ENCODE data around the gene KLK4. TPM values are rescaled to one million over a fixed set of nuclear protein-coding genes. Genes with fewer than 3 reads are reported as not detected.

Gene KLK4
- total RNA-seq, 1 experiment from 2014 or later, result 0.70 TPM

DNA sequence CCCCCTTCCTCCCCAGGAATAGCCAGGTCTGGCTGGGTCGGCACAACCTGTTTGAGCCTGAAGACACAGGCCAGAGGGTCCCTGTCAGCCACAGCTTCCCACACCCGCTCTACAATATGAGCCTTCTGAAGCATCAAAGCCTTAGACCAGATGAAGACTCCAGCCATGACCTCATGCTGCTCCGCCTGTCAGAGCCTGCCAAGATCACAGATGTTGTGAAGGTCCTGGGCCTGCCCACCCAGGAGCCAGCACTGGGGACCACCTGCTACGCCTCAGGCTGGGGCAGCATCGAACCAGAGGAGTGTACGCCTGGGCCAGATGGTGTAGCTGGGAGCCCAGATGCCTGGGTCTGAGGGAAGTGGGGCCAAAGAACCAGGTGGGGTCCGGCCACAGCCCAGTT, 34.7 kb downstream of the KLK4 start:
- Mint-ChIP-seq H3K27me3 (ENCODE audit: low read depth) (peaks cover 32% of the 10 kb centered on the region), H3K9me3 (peaks cover 5% of the 10 kb centered on the region; the same call in 1 of the 2 replicates), H3K4me3 (no peak overlapping the region), H3K36me3 (no peaks in the 10 kb centered on the region), H3K27ac (no peak overlapping the region), H3K4me1 (peaks cover 3% of the 10 kb centered on the region; the same call in 1 of the 2 replicates)
- CTCF ChIA-PET, result interaction anchor here (0.6 to 1.8 kb wide), 2 partner anchors 20 to 45 kb away, joined by 5 to 6 read pairs; no protein-coding TSS in a partner anchor
- no peak for ATAC-seq
- TF ChIP-seq, protein P1, sequence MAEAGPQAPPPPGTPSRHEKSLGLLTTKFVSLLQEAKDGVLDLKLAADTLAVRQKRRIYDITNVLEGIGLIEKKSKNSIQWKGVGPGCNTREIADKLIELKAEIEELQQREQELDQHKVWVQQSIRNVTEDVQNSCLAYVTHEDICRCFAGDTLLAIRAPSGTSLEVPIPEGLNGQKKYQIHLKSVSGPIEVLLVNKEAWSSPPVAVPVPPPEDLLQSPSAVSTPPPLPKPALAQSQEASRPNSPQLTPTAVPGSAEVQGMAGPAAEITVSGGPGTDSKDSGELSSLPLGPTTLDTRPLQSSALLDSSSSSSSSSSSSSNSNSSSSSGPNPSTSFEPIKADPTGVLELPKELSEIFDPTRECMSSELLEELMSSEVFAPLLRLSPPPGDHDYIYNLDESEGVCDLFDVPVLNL (CRISPR knock-in tag; IDR thresholded peaks at IDR 0.05; ENCODE audit: borderline replicate concordance, low read depth), result no peak
- TF ChIP-seq, protein P2, sequence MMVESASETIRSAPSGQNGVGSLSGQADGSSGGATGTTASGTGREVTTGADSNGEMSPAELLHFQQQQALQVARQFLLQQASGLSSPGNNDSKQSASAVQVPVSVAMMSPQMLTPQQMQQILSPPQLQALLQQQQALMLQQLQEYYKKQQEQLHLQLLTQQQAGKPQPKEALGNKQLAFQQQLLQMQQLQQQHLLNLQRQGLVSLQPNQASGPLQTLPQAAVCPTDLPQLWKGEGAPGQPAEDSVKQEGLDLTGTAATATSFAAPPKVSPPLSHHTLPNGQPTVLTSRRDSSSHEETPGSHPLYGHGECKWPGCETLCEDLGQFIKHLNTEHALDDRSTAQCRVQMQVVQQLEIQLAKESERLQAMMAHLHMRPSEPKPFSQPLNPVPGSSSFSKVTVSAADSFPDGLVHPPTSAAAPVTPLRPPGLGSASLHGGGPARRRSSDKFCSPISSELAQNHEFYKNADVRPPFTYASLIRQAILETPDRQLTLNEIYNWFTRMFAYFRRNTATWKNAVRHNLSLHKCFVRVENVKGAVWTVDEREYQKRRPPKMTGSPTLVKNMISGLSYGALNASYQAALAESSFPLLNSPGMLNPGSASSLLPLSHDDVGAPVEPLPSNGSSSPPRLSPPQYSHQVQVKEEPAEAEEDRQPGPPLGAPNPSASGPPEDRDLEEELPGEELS (CRISPR knock-in tag; IDR thresholded peaks at IDR 0.05), result no peak
- TF ChIP-seq, protein P3, sequence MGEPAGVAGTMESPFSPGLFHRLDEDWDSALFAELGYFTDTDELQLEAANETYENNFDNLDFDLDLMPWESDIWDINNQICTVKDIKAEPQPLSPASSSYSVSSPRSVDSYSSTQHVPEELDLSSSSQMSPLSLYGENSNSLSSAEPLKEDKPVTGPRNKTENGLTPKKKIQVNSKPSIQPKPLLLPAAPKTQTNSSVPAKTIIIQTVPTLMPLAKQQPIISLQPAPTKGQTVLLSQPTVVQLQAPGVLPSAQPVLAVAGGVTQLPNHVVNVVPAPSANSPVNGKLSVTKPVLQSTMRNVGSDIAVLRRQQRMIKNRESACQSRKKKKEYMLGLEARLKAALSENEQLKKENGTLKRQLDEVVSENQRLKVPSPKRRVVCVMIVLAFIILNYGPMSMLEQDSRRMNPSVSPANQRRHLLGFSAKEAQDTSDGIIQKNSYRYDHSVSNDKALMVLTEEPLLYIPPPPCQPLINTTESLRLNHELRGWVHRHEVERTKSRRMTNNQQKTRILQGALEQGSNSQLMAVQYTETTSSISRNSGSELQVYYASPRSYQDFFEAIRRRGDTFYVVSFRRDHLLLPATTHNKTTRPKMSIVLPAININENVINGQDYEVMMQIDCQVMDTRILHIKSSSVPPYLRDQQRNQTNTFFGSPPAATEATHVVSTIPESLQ (CRISPR knock-in tag; IDR thresholded peaks at IDR 0.05), result no peak
- TF ChIP-seq, protein P4, sequence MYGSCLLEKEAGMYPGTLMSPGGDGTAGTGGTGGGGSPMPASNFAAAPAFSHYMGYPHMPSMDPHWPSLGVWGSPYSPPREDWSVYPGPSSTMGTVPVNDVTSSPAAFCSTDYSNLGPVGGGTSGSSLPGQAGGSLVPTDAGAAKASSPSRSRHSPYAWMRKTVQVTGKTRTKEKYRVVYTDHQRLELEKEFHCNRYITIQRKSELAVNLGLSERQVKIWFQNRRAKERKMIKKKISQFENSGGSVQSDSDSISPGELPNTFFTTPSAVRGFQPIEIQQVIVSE (CRISPR knock-in tag; IDR thresholded peaks at IDR 0.05; ENCODE audit: borderline replicate concordance), result no peak
- TF ChIP-seq SOX15 (CRISPR knock-in tag; IDR thresholded peaks at IDR 0.05) (no peak), NR1H2 (CRISPR knock-in tag; IDR thresholded peaks at IDR 0.05) (no peak), ZNF671 (CRISPR knock-in tag; IDR thresholded peaks at IDR 0.05) (no peak), SMAD4 (CRISPR knock-in tag; IDR thresholded peaks at IDR 0.05) (no peak), ZNF396 (CRISPR knock-in tag; IDR thresholded peaks at IDR 0.05; ENCODE audit: borderline replicate concordance) (no peak), ZNF138 (CRISPR knock-in tag; conservative IDR thresholded peaks at IDR 0.05) (no peak), NR2C2 (CRISPR knock-in tag; IDR thresholded peaks at IDR 0.05) (no peak), ZNF423 (CRISPR knock-in tag; IDR thresholded peaks at IDR 0.05) (no peak), ZBTB21 (CRISPR knock-in tag; IDR thresholded peaks at IDR 0.05; ENCODE audit: borderline replicate concordance) (no peak), FOXJ3 (CRISPR knock-in tag; IDR thresholded peaks at IDR 0.05; ENCODE audit: borderline replicate concordance) (no peak), IRF2 (CRISPR knock-in tag; IDR thresholded peaks at IDR 0.05; ENCODE audit: borderline replicate concordance, low read depth) (no peak)
- TF ChIP-seq, protein P5, sequence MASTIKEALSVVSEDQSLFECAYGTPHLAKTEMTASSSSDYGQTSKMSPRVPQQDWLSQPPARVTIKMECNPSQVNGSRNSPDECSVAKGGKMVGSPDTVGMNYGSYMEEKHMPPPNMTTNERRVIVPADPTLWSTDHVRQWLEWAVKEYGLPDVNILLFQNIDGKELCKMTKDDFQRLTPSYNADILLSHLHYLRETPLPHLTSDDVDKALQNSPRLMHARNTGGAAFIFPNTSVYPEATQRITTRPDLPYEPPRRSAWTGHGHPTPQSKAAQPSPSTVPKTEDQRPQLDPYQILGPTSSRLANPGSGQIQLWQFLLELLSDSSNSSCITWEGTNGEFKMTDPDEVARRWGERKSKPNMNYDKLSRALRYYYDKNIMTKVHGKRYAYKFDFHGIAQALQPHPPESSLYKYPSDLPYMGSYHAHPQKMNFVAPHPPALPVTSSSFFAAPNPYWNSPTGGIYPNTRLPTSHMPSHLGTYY (CRISPR knock-in tag; IDR thresholded peaks at IDR 0.05), result no peak
- TF ChIP-seq, protein P6, sequence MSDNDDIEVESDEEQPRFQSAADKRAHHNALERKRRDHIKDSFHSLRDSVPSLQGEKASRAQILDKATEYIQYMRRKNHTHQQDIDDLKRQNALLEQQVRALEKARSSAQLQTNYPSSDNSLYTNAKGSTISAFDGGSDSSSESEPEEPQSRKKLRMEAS (CRISPR knock-in tag; IDR thresholded peaks at IDR 0.05), result no peak
- TF ChIP-seq, protein P7, sequence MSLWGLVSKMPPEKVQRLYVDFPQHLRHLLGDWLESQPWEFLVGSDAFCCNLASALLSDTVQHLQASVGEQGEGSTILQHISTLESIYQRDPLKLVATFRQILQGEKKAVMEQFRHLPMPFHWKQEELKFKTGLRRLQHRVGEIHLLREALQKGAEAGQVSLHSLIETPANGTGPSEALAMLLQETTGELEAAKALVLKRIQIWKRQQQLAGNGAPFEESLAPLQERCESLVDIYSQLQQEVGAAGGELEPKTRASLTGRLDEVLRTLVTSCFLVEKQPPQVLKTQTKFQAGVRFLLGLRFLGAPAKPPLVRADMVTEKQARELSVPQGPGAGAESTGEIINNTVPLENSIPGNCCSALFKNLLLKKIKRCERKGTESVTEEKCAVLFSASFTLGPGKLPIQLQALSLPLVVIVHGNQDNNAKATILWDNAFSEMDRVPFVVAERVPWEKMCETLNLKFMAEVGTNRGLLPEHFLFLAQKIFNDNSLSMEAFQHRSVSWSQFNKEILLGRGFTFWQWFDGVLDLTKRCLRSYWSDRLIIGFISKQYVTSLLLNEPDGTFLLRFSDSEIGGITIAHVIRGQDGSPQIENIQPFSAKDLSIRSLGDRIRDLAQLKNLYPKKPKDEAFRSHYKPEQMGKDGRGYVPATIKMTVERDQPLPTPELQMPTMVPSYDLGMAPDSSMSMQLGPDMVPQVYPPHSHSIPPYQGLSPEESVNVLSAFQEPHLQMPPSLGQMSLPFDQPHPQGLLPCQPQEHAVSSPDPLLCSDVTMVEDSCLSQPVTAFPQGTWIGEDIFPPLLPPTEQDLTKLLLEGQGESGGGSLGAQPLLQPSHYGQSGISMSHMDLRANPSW (CRISPR knock-in tag; conservative IDR thresholded peaks at IDR 0.05; ENCODE audit: low read depth), result no peak
- TF ChIP-seq, protein P8, sequence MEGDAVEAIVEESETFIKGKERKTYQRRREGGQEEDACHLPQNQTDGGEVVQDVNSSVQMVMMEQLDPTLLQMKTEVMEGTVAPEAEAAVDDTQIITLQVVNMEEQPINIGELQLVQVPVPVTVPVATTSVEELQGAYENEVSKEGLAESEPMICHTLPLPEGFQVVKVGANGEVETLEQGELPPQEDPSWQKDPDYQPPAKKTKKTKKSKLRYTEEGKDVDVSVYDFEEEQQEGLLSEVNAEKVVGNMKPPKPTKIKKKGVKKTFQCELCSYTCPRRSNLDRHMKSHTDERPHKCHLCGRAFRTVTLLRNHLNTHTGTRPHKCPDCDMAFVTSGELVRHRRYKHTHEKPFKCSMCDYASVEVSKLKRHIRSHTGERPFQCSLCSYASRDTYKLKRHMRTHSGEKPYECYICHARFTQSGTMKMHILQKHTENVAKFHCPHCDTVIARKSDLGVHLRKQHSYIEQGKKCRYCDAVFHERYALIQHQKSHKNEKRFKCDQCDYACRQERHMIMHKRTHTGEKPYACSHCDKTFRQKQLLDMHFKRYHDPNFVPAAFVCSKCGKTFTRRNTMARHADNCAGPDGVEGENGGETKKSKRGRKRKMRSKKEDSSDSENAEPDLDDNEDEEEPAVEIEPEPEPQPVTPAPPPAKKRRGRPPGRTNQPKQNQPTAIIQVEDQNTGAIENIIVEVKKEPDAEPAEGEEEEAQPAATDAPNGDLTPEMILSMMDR (IDR thresholded peaks at IDR 0.05), result no peak
- TF ChIP-seq, protein P9, sequence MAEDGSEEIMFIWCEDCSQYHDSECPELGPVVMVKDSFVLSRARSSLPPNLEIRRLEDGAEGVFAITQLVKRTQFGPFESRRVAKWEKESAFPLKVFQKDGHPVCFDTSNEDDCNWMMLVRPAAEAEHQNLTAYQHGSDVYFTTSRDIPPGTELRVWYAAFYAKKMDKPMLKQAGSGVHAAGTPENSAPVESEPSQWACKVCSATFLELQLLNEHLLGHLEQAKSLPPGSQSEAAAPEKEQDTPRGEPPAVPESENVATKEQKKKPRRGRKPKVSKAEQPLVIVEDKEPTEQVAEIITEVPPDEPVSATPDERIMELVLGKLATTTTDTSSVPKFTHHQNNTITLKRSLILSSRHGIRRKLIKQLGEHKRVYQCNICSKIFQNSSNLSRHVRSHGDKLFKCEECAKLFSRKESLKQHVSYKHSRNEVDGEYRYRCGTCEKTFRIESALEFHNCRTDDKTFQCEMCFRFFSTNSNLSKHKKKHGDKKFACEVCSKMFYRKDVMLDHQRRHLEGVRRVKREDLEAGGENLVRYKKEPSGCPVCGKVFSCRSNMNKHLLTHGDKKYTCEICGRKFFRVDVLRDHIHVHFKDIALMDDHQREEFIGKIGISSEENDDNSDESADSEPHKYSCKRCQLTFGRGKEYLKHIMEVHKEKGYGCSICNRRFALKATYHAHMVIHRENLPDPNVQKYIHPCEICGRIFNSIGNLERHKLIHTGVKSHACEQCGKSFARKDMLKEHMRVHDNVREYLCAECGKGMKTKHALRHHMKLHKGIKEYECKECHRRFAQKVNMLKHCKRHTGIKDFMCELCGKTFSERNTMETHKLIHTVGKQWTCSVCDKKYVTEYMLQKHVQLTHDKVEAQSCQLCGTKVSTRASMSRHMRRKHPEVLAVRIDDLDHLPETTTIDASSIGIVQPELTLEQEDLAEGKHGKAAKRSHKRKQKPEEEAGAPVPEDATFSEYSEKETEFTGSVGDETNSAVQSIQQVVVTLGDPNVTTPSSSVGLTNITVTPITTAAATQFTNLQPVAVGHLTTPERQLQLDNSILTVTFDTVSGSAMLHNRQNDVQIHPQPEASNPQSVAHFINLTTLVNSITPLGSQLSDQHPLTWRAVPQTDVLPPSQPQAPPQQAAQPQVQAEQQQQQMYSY (CRISPR knock-in tag; IDR thresholded peaks at IDR 0.05), result no peak
- POLR2A ChIA-PET, result no interaction called here
- no peak for DNase-seq (ENCODE audit: low spot score)

All from WTC11 (cell line).